T47D (cell line): ENCODE measurements around the gene TRIM5.

ENCODE experiments used
- DNase-seq, 2 experiments: peaks; one replicate each; pipeline versions ENCODE4 v3.0.0 to v3.0.0-alpha.2; 2011 to 2012; ENCODE audit warnings: low read depth in 1 of 2, low spot score in 1 of 2
- JUND ChIP-seq: IDR thresholded peaks from 2 replicates; pipeline ENCODE4 v1.6.1; 2012; ENCODE audit warnings: low read depth
- in situ Hi-C: cut with HindIII; loops from 2 replicates; pipeline ENCODE4 v1.10.0; 2016; ENCODE audit warnings: low sequenced_read_pairs, low pct_unique_long_range_greater_than_20kb

Gene TRIM5

DNA sequence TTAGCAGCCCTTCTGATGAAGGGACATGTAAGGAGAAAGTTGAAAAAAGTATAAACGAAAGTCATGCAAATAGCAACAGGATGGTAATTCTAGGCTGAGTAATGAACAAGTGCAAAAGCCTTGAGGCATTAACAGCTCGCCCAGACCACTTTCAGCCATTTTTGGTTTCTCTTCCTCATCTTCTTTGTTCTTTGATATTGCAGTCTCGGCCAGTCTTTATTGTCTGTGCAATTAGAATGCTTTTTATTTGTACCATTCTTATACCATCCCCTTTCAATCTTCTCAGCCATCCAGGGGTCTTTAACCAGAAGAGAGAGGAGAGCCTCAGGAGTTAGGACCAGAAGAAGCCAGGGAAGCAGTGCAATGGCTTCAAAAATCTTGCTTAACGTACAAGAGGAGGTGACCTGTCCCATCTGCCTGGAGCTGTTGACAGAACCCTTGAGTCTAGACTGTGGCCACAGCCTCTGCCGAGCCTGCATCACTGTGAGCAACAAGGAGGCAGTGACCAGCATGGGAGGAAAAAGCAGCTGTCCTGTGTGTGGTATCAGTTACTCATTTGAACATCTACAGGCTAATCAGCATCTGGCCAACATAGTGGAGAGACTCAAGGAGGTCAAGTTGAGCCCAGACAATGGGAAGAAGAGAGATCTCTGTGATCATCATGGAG, 52.8 kb downstream of the TRIM5 start:
- TF ChIP-seq JUND, result no peak
- no peak for DNase-seq
- in situ Hi-C loops, result no loop called here

GRCh38 chr11:5631417-5631816, 53.5 kb downstream of the TRIM5 start:
- no peak for DNase-seq
- in situ Hi-C loops, result no loop called here
- no peak for TF ChIP-seq JUND

DNA sequence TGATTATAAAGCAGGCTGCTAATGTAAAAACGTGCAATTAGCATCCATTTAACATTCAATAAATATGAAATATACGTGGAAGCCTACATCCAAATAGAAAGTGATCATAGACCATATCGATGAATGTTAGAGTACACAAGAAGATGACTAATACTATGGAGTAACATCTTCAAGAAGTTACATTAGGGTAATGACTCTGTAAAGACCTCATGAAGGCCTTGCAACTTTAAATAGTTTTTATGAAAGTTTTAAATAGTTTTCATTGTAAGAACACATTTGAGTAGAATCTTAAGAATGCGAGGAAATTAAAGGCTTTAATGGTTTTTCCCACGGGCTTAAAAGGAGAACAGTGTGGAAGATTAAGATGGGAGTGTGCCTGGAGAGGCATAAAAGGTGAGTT, 58.7 kb downstream of the TRIM5 start:
- in situ Hi-C loops, result no loop called here
- no peak for TF ChIP-seq JUND
- no peak for DNase-seq

DNA sequence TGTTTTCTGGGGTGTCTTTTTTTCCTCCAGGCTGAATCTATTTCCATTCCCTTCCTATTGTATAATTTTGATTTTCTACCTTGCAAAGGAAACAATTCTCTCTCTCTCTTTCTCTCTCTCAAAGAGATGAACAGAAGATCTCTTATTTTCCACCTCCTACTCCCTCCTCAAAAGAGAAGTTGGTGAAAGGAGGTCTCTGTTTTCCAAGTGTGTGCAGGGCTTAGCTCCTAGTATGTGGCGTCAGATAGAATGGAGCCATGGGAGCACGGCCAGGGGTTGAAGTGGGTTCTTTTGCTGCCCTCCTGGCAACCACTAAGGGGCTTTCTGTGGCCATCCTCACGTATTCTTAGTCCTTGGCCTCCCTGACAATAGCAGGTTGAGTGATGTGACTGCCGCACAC, 59.6 kb downstream of the TRIM5 start:
- in situ Hi-C loops, result no loop called here
- no peak for DNase-seq
- no peak for TF ChIP-seq JUND

- no peak for TF ChIP-seq JUND
- in situ Hi-C loops, result no loop called here
- DNase-seq, result peak; percentile 72 to 77
These were observed 60.2 kb downstream of the TRIM5 start, which contains the start of gene TRIM34 for GRCh38 chr11:5624489-5625279. TSS of gene TRIM34 (plus strand) at chr11:5625001. CDS start at chr11:5632332, 7,331 bp downstream.

DNA sequence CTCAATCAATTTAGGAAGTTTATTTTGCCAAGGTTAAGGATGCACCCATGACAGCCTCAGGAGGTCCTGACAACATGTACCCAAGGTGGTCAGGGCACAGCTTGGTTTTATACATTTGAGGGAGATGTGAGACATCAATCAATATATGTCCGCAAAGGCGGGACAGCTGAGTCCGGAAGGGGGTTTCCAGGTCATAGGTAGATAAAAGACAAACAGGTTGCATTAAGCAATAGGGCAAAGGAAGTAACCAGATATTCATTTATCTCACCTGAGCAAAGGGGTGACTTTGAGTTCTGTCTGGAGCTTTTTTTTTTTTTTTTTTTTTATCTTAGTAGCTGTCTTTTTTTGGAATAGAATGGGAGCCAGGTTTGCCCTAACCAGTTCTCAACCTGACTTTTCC, 62.1 kb downstream of the TRIM5 start:
- no peak for DNase-seq
- in situ Hi-C loops, result no loop called here
- no peak for TF ChIP-seq JUND

- no peak for TF ChIP-seq JUND
- in situ Hi-C loops, result no loop called here
These were observed 63.3 kb downstream of the TRIM5 start for GRCh38 chr11:5621580-5621979.

GRCh38 chr11:5620651-5621521, 64.0 kb downstream of the TRIM5 start:
- DNase-seq, result peak in 1 of 2 experiments; percentile 70
- TF ChIP-seq JUND, result no peak
- in situ Hi-C loops, result no loop called here

More at GRCh38 chr11:5621580-5621979, 63.3 kb downstream of the TRIM5 start:
- no peak for DNase-seq

DNA sequence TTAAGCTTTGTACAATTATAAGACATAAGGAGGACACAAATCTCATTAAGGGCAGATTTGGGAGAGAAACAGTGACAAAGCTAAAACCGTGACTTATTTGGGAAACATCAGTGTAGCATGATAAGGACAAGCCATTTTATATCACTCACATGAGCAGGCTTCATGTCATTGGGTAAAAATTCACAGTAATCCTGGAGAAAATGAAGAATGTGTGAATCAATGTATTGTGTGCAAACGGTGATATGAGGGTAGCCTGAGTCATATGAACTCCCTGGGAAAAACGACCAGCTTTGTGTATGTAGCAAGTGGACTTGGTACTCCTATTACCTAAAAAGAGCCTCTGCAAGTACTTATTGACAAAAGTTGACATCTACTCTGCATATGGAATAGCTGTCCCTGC, 66.1 kb downstream of the TRIM5 start:
- in situ Hi-C loops, result no loop called here
- DNase-seq, result no peak
- TF ChIP-seq JUND, result no peak
